Measurements from ENCODE around the gene MYLIP.

GRCh38 chr6:16097382-16098171 lies 31.3 kb upstream of the MYLIP start:
- TF ChIP-seq CTCF (IDR thresholded peaks at IDR 0.05) = no peak
- TF ChIP-seq POLR2A (IDR thresholded peaks at IDR 0.05) = no peak
